Gastroesophageal sphincter (tissue), 4 donors: ENCODE results near the gene SUGCT. TPM values are rescaled to one million over a fixed set of nuclear protein-coding genes. Genes with fewer than 3 reads are reported as not detected.

Source experiments
- ATAC-seq: fragments of 150-250 bp; one replicate; pipeline ENCODE4 v1.9.1; 2016; ENCODE audit warnings: mild to moderate bottlenecking, moderate library complexity
- H3K27ac ChIP-seq, 4 donors: fragments of 200-600 bp; sonication (generic) in 3 of 4; 1 replicate in 3 of 4; 2 replicates in 1 of 4; pipeline ENCODE4 v1.5.1; 2016 to 2019
- H3K27me3 ChIP-seq: fragments of 200-600 bp; sonication (generic); one replicate; pipeline ENCODE4 v1.5.1; 2019
- H3K36me3 ChIP-seq, 2 donors: fragments of 200-600 bp; sonication (generic); one replicate each; pipeline ENCODE4 v1.5.1; 2019; ENCODE audit warnings: control low read depth in 1 of 2
- H3K4me1 ChIP-seq, 3 donors: fragments of 200-600 bp; sonication (generic); 1 replicate in 2 of 3; 2 replicates in 1 of 3; pipeline ENCODE4 v1.5.1; 2016 to 2019; ENCODE audit warnings: control low read depth in 2 of 3
- H3K4me3 ChIP-seq, 2 donors: fragments of 200-600 bp; sonication (generic); one replicate each; pipeline ENCODE4 v1.5.1; 2019; ENCODE audit warnings: mild to moderate bottlenecking in 1 of 2, moderate library complexity in 1 of 2
- H3K9me3 ChIP-seq, 3 donors: fragments of 200-600 bp; sonication (generic); one replicate each; pipeline ENCODE4 v1.5.1; 2017 to 2019; ENCODE audit warnings: control low read depth in 2 of 3
- EP300 ChIP-seq: sonication (generic); formaldehyde crosslinking; IDR thresholded peaks from one replicate; pipeline ENCODE4 v1.6.1; 2017; ENCODE audit warnings: antibody characterized with exemption, mild to moderate bottlenecking
- POLR2A ChIP-seq, 2 donors: fragments of 450-650 bp; IDR thresholded peaks; one replicate each; pipeline ENCODE4 v1.6.1; 2017; ENCODE audit warnings: antibody characterized with exemption in 2 of 2, mild to moderate bottlenecking in 2 of 2, moderate library complexity in 1 of 2
- POLR2AphosphoS5 ChIP-seq: sonication (generic); formaldehyde crosslinking; IDR thresholded peaks from one replicate; pipeline ENCODE4 v1.6.1; 2017; ENCODE audit warnings: antibody characterized with exemption
- WGBS, 2 donors: methylation state at CpG; one replicate each; pipeline ENCODE4 v1.1.5; 2018; ENCODE audit warnings: low coverage in 1 of 2; 5-methylcytosine and 5-hydroxymethylcytosine counted together
- total RNA-seq, 4 donors: library from RNA; depleted of rRNA; stranded (reverse); fragments of >200 nt; gene quantifications; one replicate each; pipeline ENCODE4 v1.1.0, GENCODE V29; 2016
- TF ChIP-seq, protein P1 (sequence below), 4 experiments: fragments of 200-600 bp in 2 of 4; fragments of 450-650 bp in 2 of 4; sonication (generic) in 1 of 4; IDR thresholded peaks; one replicate each; pipeline ENCODE4 v1.5.1; 2017 to 2019; ENCODE audit warnings: antibody characterized with exemption in 4 of 4, mild to moderate bottlenecking in 2 of 4, moderate library complexity in 2 of 4

SUGCT gene
- total RNA-seq, 4 donors from 2014 or later: 1.2 to 17.3 (median 10.8) TPM

DNA sequence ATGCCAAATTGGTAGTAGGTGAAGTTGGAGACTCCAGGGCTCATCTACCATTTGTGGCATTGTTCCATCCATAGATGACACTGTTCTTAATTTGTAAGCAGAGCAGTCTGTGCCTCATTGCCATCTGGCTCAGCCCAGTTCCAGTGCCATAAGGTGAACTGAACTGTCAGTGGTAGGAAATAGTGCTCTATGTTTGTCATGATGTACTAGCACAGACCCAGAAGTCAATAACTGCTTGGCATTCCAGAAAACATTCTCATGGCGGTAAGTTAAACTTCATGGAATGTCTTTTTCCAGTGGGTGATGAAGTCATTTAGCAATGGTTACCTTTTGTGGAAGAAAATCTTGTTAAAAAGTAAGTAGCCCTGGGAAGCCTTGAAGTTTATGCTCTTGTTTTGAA, 302.7 kb downstream of the SUGCT start:
- peak; percentile 89 for ATAC-seq
- no peak overlapping the region for H3K4me3 ChIP-seq
- H3K4me1 ChIP-seq: peaks cover 0 to 15% (median 4%) of the 10 kb centered on the region in 3 donors
- H3K27ac ChIP-seq: peak overlapping the region in 2 of 4 donors; percentile 72 to 73
- H3K36me3 ChIP-seq: no peaks in the 10 kb centered on the region
- peak; percentile 46 for TF ChIP-seq POLR2AphosphoS5
- TF ChIP-seq, protein P1, sequence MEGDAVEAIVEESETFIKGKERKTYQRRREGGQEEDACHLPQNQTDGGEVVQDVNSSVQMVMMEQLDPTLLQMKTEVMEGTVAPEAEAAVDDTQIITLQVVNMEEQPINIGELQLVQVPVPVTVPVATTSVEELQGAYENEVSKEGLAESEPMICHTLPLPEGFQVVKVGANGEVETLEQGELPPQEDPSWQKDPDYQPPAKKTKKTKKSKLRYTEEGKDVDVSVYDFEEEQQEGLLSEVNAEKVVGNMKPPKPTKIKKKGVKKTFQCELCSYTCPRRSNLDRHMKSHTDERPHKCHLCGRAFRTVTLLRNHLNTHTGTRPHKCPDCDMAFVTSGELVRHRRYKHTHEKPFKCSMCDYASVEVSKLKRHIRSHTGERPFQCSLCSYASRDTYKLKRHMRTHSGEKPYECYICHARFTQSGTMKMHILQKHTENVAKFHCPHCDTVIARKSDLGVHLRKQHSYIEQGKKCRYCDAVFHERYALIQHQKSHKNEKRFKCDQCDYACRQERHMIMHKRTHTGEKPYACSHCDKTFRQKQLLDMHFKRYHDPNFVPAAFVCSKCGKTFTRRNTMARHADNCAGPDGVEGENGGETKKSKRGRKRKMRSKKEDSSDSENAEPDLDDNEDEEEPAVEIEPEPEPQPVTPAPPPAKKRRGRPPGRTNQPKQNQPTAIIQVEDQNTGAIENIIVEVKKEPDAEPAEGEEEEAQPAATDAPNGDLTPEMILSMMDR (IDR thresholded peaks at IDR 0.05): no peak
- H3K9me3 ChIP-seq: peaks cover 0 to 16% (median 0%) of the 10 kb centered on the region in 3 donors
- H3K27me3 ChIP-seq: no peaks in the 10 kb centered on the region
- 20 to 46% methylated on average over 1 of the region's 1 CpG for WGBS, 2 donors

DNA sequence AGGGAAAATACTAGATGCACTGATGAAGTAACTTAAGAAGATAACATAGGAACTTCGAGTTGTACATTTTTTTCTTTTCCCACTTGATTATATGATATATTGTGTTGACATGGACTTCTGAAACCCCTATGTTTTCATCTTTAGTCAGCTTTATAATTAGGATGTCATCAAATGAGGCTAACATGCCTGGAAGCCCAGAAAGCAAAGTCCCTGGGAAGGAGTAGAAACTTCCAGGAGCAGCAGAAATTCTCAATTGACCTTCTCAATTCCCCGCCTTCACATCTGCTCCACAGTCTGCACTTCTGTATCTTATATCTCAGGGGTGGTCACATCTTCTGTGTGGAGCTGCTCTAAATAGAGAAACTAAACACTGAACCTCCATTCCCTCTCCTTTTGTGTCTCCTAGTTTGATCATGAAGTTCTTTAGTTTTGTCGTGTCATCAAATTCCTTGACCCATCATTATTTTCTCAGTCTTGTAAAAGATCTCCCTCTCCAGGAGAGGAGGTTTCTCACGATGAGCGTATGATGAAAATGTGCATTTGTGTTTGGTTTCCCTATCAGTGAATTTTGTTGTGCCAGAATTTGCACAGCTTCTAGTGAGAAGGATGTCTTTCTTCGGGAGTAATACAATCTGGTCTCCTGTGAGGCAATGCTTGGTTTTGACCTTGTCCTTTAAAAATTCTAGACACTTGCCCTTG, 303.3 kb downstream of the SUGCT start:
- Histone ChIP-seq H3K36me3 (no peaks in the 10 kb centered on the region), H3K27ac (peak overlapping the region in 3 of 4 donors; percentile 59 to 73 (median 72)), H3K9me3 (peaks cover 0 to 13% (median 0%) of the 10 kb centered on the region in 3 donors), H3K27me3 (no peaks in the 10 kb centered on the region), H3K4me3 (no peak overlapping the region), H3K4me1 (peaks cover 0 to 15% (median 4%) of the 10 kb centered on the region in 3 donors)
- no peak for ATAC-seq
- TF ChIP-seq, protein P1 (IDR thresholded peaks at IDR 0.05): no peak
- no peak for TF ChIP-seq EP300
- no peak for TF ChIP-seq POLR2A (IDR thresholded peaks at IDR 0.05)
- TF ChIP-seq POLR2AphosphoS5: no peak
- whole genome bisulfite sequencing, 2 donors: 90% methylated on average over 5 to 6 of the region's 6 CpGs

DNA sequence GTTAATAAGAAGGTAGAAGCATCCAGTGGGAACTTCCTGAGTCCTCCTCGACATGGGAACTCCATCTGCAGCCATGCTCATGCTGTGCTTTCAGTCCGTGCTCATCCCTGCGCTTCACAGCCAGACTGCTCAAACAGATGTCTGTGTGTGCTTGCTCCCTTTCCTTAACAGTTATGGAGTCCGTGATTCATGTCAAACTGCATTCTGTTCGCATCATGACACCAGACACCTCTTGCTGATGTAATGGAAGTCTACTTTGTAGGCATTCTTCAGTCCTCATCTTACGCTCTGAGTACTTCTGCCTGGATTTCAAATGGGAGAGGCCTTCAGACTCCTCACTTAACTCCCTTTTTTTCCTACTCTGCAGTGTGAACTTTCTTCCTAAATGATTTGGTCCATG, 304.9 kb downstream of the SUGCT start:
- H3K4me1 ChIP-seq: peaks cover 0 to 7% (median 4%) of the 10 kb centered on the region in 3 donors
- TF ChIP-seq POLR2A (IDR thresholded peaks at IDR 0.05): no peak
- TF ChIP-seq, protein P1 (IDR thresholded peaks at IDR 0.05): no peak
- no peak for TF ChIP-seq POLR2AphosphoS5
- no peak for TF ChIP-seq EP300
- 91 to 99% methylated on average over 6 of the region's 6 CpGs for WGBS, 2 donors

DNA sequence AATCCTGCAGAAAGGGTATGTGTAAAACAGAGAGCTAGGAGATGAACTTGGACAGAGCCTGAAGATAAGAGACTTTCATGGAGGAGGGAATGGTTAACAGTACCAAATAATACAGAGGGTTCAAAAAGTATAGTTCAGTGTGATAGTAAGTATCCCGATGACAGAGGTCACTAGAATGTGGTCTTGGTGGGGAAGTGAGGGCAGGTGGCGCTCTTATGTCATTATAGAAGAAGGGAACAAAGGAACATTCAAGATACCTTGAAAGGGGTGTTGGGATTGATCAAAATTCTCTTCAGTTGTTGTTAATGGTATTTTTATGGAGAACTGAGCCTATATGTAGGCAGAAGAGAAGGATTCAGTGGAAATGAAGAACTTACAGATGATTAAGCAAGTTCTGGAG, 312.5 kb downstream of the SUGCT start:
- Histone ChIP-seq H3K4me1 (peaks cover 0 to 6% (median 0%) of the 10 kb centered on the region in 3 donors), H3K4me3 (no peak overlapping the region), H3K27ac (no peak overlapping the region), H3K27me3 (no peaks in the 10 kb centered on the region), H3K9me3 (no peaks in the 10 kb centered on the region), H3K36me3 (no peaks in the 10 kb centered on the region)
- no peak for ATAC-seq
- 90 to 96% methylated on average over 2 of the region's 2 CpGs for WGBS, 2 donors
- TF ChIP-seq POLR2A (IDR thresholded peaks at IDR 0.05): no peak
- TF ChIP-seq EP300: no peak

More for the DNA sequence above, 304.9 kb downstream of the SUGCT start:
- ATAC-seq: no peak
- Histone ChIP-seq H3K4me3 (no peak overlapping the region), H3K27ac (no peak overlapping the region), H3K36me3 (no peaks in the 10 kb centered on the region), H3K27me3 (no peaks in the 10 kb centered on the region), H3K9me3 (peaks cover 0 to 13% (median 0%) of the 10 kb centered on the region in 3 donors)

DNA sequence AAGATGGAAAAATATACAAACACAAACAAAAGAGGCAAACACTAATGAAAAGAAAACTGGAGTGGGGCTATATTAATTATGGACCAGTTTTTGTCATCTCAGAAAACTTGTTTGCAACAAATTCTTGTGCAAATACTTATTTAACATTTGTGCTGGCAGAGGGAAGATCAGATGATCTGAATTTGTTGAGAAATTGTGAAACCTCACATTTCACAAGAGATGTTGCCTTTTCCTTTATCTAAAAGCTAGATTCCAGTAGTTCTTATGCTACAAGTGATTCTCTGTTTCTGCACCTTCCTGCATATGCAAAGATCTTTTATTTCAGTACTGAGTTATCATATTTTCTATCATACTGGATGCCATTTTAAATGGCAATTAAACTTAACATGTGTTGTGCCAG, 320.7 kb downstream of the SUGCT start:
- Histone ChIP-seq H3K9me3 (no peaks in the 10 kb centered on the region), H3K4me3 (no peak overlapping the region), H3K27me3 (no peaks in the 10 kb centered on the region), H3K27ac (no peak overlapping the region), H3K36me3 (no peaks in the 10 kb centered on the region), H3K4me1 (no peaks in the 10 kb centered on the region)
- no peak for TF ChIP-seq POLR2A (IDR thresholded peaks at IDR 0.05)
- TF ChIP-seq EP300: no peak
- TF ChIP-seq, protein P1 (IDR thresholded peaks at IDR 0.05): no peak
- TF ChIP-seq POLR2AphosphoS5: no peak
- ATAC-seq: no peak
